HepG2 (cell line): Measurements from ENCODE around the gene ANKRD44.

Experiments used
- NONO ChIP-seq, 2 experiments: fragments of 450-650 bp in 1 of 2; sonication (generic) in 1 of 2; formaldehyde crosslinking in 1 of 2; IDR thresholded peaks in 1 of 2; conservative IDR thresholded peaks in 1 of 2; 2 replicates each; pipeline versions ENCODE4 v1.6.1 to v1.8.0; 2017 to 2022; ENCODE audit warnings: mild to moderate bottlenecking in 1 of 2, missing genetic modification reagents in 1 of 2, moderate library complexity in 1 of 2
- NR2C2 ChIP-seq: sonication (generic); formaldehyde crosslinking; IDR thresholded peaks from 2 replicates; pipeline ENCODE4 v1.4.0; 2020; ENCODE audit warnings: missing genetic modification reagents, mild to moderate bottlenecking, moderate library complexity, borderline replicate concordance
- RFX5 ChIP-seq: IDR thresholded peaks from 2 replicates; pipeline ENCODE4 v1.6.1; 2011; ENCODE audit warnings: low read depth, low read length, improper control_type of control experiment
- ZNF17 ChIP-seq: sonication (generic); formaldehyde crosslinking; IDR thresholded peaks from 2 replicates; pipeline ENCODE4 v1.5.0; 2020; ENCODE audit warnings: mild to moderate bottlenecking, missing genetic modification reagents
- ZNF232 ChIP-seq: sonication (generic); formaldehyde crosslinking; IDR thresholded peaks from 2 replicates; pipeline ENCODE4 v1.4.0; 2020; ENCODE audit warnings: missing genetic modification reagents, borderline replicate concordance

DNA sequence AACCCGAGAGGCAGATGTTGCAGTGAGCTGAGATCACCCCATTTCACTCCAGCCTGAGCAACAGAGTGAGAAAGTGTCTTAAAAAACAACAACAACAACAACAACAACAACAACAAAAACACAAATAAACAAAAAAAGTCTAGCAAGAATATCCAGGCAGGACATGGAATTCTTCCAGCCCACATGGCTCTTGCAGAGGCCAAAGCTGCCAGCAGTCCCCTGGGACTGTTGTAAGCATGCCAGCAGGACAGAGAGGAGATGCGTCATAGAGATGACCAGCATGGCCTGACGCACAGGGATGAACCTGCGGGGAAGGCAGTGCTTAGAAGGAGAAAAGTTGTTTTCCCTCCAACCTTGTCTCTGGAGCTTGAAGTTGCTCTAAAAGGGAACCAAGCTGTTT lies 201.8 kb downstream of the ANKRD44 start:
- TF ChIP-seq ZNF17 (CRISPR knock-in tag) = no peak
- TF ChIP-seq RFX5 = no peak
- TF ChIP-seq ZNF232 (CRISPR knock-in tag) = no peak
- TF ChIP-seq NONO (IDR thresholded peaks at IDR 0.05) = no peak
- TF ChIP-seq NONO (CRISPR knock-in tag; conservative IDR thresholded peaks at IDR 0.05) = no peak
- TF ChIP-seq NR2C2 = no peak
